Measurements from ENCODE around the gene RPA1.
"Not testable (repeated sequence)": the region's sequence is repeated elsewhere in the genome, so short reads cannot be mapped to it uniquely, and the experiment has no call there.

RPA1 gene

DNA sequence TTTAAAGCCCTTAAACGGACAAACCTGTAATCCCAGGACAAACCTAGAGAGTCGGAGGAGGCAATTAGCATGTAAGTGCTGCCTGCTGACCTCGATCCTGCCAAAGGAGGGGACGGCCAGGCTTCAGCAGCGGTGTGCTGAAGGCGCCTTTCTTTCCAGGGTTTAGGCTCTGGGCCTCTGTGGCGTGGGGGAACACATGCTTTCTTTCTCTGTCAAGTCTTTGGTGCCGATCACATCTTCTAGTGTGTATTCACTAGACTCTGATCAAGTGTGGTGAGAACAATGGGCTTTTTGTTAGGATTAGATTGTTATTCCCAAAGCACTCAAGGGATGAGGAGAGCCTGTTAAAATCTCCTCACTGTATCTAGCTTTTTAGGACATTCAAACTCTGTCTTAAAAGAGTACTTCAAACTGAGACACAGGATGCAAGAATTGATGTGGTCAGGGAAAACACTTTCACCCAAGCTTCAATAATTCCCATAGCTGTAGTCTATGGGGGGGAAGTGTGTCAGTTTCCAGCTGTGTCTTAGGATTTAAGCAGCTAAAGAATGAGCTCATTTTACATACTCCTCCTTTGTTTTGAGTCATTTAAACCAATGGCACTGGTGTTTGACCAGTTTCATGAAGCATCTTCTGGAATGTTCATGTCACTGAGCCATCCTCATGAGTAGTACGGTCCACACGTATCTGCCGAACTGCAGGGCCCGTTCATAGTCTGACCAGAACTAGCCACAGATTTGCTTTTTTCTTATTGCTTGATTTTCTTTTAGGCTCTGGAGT lies 51.2 kb downstream of the RPA1 start:
- DNase-seq, result no peak

DNA sequence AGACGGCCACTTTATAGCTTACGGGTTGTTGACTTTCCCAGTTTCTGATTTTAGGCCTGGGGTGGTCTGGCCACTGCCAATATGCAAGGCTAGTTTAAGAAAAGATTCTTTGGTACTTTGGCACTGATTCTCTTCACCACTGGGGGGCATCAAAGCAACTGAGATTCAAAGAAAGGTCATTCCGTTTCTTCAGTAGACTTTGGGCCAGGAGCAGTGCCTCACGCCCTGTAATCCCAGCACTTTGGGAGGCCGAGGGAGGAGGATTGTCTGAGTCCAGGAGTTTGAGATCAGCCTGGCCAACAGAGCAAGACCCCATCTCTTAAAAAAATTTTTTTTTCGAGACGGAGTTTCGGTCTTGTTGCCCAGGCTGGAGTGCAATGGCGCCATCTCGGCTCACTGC lies 53.0 kb downstream of the RPA1 start:
- DNase-seq, result no peak

DNA sequence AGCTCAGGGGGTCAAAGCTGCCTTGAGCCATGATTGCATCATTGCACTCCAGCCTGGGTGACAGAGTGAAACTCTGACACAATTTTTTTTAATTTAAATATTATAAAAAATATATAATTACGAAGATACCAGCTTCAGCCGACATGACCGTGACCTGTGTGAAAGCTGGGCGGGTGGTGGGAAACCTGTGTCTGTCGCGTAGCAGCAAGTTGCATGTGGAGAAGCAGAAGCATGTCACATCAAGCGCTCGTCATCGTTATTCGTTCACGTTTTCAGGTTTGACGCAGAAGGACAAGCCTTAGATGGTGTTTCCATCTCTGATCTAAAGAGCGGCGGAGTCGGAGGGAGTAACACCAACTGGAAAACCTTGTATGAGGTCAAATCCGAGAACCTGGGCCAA lies 53.7 kb downstream of the RPA1 start:
- no peak for DNase-seq

DNA sequence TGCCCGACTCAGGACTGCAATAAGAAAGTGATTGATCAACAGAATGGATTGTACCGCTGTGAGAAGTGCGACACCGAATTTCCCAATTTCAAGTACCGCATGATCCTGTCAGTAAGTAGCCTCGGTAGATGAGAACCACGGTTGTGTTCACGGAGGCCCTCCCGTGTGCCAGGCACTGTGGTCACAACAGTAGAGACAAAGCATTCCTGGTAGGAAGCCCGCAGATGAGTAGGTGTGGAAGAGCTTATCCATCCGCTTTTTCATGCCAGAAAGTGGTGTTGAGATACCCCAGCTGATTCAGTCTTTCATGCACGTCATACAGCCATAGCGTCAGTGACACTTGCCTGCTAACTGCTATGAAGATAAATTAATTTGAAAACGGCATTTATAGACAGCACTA lies 58.9 kb downstream of the RPA1 start:
- no peak for DNase-seq

DNA sequence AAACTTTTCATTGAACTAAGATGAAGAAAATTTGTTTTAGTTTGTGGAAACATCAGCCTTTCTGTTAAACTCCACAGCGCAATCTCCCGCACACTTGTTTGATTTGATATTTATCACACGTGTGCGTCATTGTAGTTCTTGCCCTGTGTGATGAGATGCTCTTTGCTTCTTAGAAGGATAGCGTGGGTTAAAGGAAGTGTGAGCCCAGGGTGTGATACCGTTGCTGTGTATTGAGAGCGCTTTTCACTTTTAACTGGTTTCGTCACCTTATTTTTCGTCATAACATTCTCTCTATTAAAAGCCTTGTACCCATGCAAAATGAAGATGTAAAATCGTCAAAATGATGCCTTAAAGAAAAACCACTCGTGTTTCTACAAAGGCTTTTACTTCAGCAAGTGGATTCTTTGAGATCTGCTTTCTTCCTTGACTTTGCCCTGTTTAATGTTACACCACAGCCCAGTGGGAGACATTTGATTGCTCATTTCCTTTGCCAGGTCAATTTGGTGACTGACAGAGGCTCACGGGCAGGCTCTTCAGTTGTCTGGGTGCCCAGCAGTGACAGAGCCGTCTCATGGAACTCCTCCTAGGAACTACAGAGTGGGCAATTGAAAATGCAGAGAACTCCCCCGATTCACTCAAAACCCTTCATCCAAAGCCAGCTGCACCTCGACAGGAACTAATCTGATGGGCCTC lies 61.1 kb downstream of the RPA1 start:
- DNase-seq, result no peak

DNA sequence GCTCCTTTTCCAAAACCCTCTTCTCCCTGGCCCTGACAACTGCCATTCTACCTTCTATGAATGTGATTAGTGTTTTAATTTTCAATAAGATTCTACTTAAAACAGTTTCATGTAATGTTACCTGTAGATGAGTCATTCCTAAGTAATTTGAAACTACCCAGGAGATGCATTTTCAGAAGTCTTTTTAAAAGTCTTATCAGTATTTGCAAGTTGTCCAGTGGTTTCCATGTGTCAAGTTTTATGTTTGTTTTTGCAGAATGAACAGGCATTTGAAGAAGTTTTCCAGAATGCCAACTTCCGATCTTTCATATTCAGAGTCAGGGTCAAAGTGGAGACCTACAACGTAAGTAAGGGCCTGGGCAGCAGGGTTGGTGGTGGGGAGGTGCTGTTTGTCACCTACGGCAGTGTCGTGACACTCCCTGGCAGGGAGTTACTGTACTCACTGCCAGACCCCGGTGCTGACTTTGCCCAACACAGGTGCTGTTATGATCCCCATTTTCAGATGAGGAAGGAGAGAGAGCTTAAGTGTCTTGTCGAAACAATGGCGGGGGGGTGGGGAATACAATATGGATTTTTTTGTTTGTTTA lies 65.0 kb downstream of the RPA1 start:
- no peak for DNase-seq

DNA sequence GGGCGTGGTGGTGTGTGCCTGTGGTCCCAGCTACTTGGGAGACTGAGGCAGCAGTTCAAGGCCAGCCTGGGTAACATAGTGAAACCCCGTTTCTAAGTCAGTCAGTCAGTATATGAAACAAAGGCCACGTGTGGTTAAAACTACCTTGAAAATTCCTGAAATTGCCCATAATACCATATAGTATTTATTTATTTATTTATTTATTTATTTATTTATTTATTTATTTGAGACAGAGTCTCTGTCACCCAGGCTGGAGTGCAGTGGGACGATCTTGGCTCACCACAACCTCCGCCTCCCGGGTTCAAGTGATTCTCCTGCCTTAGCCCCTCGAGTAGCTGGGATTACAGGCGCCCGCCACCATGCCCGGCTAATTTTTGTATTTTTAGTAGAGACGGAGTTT lies 65.7 kb downstream of the RPA1 start:
- DNase-seq, result not testable (repeated sequence)

DNA sequence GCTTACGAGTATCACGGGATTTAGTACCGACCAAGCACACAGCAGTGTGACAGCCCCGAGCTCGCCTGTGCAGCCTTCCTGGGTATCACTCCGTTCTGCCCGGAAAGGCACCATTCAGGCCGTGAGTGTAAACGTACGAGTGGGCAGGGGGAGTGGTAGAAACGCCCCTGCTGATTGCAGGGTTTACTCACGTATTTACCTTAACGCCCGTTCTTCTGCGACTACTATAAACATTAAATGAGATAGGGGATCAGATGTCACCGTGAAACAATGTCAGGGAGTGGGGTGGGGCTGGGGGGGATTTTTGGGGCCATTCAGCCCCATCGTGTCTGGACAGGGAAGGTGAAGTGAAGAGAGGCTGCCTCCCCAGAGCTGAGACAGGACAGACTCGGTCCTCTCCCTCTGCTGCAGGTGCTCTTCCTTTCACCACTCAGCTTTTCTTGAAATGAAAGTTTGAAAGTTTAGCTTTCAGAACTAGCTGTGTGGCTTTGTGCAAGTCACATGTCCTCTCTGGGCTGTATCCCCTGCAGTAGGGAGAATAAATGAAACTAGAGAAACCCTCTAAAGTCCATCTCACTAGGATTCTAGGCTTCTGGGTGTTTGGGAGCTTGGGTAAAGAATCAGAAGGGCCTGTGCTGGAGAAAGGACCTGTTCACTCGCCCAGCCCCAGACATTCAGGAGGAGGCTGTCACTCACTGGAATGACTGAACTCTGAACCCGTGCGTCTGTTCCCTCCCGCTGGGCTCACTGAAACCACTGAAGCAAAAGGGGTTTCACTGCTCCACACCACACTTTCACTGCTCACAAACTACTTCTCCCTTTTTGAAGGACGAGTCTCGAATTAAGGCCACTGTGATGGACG lies 66.7 kb downstream of the RPA1 start:
- DNase-seq, result no peak

DNA sequence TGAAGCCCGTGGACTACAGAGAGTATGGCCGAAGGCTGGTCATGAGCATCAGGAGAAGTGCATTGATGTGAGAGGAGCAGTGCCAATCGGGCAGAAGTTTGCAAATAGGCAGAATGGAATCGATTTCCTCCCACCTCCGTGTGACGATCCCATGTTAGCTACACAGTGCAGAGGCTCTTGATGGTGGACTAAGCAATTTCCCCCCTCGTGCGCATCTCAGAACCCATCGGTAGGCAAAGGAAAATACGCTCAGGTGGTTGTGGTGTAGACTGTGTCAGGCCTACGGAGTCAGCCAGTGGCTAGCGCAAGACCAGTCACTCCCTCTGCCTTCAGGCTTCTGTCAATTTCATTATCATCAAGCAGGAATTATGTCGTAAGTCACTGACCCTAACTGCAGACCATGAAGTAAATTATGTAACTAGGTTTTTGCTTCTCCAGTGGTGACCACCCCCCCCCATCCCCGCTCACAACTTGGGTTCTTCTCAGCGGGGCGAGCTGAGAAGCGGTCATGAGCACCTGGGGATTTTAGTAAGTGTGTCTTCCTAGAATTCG lies 67.4 kb downstream of the RPA1 start:
- no peak for DNase-seq

DNA sequence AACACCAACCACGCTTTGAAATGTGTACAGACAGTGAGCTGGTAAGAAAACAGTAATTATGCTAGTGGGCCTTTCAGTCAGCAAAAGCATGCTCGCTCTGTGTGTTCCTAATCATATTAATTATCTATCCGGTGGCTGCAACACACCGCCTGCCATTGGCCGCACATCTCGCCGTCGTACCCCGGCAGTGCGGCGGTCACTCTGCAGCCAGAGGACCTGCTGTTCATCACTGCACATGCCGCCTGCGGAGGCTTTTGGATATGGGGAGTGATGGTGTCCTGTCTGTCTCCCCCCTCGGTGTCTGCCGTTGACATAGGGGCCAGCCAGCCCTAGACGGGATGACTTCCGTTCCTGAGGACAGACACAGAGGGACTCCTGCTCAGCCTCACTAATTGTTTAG lies 68.5 kb downstream of the RPA1 start:
- DNase-seq, result no peak

DNA sequence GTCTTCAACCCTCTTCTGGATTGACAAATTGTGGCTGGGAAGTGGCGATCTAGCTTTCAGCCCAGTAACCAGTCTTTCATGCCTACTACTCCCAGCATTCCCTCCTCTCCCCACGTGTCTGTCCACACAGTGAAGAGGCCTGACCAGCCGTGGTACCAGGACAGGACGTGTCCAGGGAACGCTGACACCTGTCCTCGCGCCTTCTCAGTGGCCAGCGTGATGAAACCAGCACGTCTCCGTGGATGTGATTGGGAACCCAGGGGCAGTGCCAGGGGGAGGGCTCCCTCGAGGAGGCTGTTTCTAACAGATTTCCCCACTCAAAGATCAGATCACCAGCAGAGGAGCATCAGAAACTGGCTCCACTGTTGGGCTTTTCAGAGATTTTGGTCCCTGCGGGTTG lies 69.1 kb downstream of the RPA1 start:
- no peak for DNase-seq

DNA sequence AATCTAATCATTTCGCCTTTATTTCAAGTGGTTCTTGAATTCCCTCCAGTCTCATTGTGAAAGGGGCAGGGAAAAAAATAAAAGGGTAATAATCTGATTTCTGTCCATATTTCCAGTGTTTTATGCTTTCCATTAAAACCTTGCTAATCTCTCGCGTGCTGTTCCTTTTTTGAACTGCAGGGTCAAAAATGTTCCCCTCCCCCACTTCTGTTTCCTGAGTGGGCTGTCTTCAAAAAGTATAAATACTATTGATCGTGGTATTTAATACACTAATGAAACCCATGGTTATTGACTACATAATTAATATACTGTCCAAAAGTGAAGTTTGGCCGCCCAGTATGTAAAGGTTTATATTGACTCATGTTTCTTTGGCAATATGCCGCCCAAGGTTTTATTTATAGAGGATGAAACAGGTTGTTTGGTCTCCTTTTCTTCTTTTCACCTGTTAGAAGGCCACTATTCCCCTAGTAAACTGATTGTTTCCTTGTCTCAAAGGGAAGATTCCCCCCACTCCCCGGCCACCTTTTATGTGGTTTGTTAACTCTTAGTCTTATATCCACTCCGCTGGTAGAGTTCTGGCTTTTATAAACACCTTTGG lies 69.7 kb downstream of the RPA1 start:
- no peak for DNase-seq

DNA sequence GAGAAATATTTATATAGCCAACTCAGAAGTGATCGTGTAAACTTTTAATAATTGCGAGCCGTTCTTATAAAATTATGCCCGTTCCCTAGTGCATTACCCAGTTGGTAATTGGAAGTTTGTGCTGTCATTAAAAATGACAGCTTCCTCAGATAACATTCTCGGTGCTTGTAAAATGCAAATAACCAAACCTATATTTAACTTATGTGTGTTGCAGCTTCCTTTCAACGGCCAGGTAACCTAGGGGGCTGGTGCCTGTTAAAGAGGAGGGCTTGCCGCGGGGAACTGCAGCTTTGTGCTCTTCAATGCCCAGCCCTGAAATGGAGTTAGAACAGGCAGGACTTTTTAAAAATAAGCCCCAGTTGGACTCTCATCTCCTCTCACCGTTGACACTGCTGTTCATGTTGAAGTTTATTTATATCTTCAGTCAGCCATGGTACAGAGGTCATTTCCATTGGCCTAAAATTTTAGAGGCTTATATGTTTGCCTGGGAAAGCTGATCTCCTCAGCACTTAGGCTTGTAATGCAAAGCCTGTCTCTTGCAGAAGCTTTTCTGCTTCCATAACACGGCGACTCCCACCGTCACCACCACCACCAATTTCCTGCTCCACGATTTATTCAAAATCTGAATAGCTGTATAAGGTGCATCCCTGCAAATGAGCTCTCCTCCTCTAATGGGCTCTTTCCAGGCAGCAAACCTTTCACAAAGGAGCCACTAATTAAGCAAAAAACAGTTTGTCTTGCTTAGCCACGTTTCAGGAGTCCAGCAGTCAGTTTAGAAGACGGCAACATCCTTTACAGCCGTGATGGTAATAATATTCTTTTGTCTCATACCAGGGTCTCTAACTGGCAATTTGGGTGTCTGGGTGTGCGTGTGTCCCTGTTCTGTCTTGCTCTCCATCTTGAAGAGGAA lies 74.7 kb downstream of the RPA1 start:
- DNase-seq, result no peak

DNA sequence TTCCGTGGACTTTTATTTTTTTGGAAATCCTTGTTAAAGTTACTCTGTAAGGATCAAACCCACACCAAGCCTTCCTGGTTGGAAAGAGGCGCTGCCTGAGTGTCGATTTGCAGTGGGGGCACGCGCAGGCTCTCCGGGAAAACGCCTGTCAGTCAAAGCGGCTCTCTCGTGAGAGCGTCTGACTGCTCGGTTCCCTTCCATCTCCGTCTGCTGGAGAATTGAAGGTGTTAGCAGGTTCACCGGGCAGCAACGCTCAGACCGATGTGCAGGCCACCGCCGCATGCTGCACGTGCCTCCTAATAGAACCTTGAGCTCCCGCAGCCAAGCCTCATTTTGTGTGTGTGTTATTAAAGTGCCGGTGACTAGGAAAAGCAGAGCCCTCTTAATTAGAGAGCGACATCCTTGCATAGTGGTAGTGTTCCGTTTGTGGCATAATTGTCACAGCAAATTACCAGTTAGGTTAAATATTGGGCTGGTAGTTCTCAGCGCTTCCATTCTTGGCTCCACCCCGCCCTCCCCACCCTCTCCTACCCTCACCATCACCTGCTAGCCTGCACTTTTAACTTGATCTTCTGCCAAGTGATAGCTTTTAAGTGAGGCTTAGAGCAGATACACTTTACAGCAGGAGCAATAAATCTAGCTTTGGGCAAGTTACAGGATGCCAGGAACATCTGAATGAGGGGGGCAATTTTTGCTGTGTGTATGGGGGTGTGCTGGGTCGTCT lies 75.5 kb downstream of the RPA1 start:
- DNase-seq, result peak; percentile 50

DNA sequence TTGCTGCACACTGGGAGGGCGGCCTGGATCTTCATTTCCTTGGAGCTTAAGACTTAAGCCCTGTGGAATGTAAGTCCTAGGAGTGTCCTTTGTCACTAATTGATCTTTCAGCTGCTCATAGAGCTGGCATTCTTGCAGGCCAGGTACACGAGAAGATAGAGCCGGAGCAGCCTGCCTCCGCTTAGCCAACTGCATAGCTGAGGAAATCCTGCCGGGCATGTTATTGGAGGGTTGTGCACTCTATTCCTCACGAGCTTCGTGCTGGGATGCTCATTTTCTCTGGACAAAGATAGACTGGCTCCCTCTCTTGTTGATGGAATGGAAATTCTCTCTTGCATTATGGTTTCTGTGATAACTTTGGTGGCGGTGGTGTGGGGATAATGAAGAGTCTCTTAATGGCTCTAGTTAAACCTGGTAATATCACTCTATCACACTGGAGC lies 76.9 kb downstream of the RPA1 start:
- no peak for DNase-seq

DNA sequence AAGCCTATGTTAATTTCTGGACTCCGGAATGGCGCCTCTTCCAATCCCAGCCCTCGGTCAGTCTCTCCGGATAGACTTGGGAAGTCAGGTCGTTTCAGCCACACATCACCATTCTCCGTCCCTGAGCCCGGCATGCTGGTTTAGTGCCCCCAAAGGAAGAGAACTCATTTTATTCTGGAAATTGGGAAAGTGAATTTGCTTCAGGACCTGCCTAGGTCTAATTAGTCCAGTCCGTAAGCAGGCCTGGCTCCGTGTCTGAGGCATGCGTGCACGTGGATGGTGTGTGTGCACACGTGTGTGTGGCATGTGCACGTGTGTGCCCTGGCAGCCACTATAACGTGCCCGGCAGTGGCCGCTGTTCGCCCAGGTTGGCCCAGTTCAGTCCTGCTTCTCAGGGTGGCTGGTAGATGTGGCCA lies 77.4 kb downstream of the RPA1 start:
- no peak for DNase-seq

DNA sequence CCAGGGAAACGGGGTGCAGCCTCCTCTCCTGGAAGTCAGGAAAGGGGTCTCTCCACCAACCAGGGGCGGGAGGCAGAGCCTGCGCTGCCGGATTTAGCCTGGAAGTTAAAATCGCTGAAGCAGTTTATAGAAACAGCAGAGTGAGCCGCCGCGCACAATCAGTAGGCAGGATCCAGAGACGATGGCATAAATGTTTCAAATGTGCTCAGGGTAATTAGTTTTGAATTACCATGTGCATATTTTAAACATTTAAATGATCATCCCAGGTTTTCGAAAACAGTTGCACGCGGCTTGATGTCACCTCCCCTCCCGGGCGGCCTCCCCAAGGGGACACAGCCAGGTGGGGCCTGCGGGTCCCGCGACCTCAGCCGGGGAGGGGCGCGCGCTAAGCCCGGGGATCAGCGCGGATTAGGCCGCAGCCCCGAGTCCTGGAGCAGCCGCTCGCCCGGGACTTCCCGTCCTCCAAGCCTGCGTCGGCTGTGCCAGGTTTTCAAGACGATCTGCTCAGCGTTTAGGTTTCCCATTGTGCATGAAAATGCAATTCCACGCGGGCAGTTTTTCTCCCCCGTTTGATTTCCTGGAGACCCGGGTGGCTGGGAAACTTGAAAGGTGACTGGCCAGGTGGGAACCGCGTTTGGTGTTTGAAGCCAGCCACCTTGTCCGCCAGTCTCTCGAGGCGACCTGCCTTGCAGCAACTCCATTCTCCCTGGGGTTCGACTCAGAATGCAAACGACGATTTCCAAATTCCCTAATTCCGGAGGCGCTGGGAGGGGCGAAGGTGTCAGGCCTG lies 78.3 kb downstream of the RPA1 start:
- no peak for DNase-seq

DNA sequence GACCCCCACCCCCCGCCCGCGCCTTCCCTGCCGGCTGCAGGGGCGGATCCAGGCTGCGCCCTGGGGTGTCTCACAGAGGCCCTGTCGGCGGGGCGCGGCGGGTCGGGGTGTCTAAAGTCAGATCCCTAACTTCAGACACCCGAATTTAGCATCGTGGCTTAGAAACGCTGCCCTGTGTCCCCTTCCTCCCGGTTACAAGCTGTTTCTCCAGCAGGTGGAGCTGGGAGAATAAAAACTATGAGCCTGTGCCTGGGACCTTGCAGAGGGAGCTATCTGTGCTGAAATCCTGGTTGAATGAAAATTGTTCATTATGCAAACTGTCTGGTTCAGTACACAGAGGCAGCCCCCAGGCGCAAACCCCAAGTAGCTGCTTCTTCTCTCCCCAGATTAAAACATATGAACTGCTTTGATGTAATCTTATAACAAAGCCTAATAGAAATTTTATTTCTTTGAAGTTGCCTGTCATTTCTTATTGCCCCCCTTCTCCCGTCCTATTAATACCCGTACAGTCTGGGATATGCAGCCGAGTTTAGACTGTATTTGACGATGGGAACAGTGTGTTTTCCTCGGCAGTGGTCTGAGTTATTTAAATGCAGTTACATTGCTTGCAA lies 79.0 kb downstream of the RPA1 start:
- DNase-seq, result peak; percentile 44

DNA sequence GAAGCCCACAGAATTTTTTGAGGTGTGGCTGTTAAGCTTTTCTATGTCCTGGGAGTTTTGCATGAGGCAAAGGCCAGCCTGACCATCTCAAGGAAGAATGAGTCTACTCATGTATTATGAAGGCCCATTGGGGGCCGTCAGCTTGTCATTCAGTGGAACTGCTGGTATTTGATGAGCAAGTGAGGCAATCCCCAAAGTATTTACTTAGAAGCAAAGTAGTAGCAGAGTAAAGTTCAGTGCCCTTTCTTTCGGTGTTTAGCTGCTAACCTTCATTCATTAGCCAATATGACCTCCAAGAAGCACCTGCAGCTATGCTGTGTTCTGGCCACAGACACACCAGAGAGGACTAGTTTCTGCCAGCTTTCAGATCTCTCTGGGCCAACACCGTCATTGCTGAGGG lies 80.2 kb downstream of the RPA1 start:
- no peak for DNase-seq
